HG02798 (cell line): ENCODE measurements around the gene CACNA2D3.
"Not testable (repeated sequence)": the region's sequence is repeated elsewhere in the genome, so short reads cannot be mapped to it uniquely, and the experiment has no call there.

Experiments
- ATAC-seq: cut with Tn5 transposase; IDR thresholded peaks from one replicate; pipeline ENCODE4 v1.9.1; 2021; ENCODE audit warnings: mild to moderate bottlenecking; ENCODE audit not compliant: unreplicated experiment, poor library complexity

The CACNA2D3 gene

GRCh38 chr3:54426381-54426780, 304.0 kb downstream of the CACNA2D3 start:
- ATAC-seq = no peak

- no peak for ATAC-seq
Observed at GRCh38 chr3:54427501-54427900, 305.1 kb downstream of the CACNA2D3 start.

- ATAC-seq = no peak
Observed at GRCh38 chr3:54427941-54428871, 305.9 kb downstream of the CACNA2D3 start.

- no peak for ATAC-seq
Observed at GRCh38 chr3:54432975-54433374, 310.6 kb downstream of the CACNA2D3 start.

GRCh38 chr3:54433846-54434245, 311.5 kb downstream of the CACNA2D3 start:
- no peak for ATAC-seq

GRCh38 chr3:54434756-54435155, 312.4 kb downstream of the CACNA2D3 start:
- no peak for ATAC-seq

GRCh38 chr3:54437271-54437670, 314.9 kb downstream of the CACNA2D3 start:
- ATAC-seq = no peak

GRCh38 chr3:54443561-54444161, 321.3 kb downstream of the CACNA2D3 start:
- no peak for ATAC-seq

GRCh38 chr3:54445630-54446029, 323.3 kb downstream of the CACNA2D3 start:
- ATAC-seq = no peak

- ATAC-seq = no peak
Observed at GRCh38 chr3:54447427-54447826, 325.1 kb downstream of the CACNA2D3 start.

- no peak for ATAC-seq
Observed at GRCh38 chr3:54454806-54455205, 332.5 kb downstream of the CACNA2D3 start.

- no peak for ATAC-seq
Observed at GRCh38 chr3:54458357-54458756, 336.0 kb downstream of the CACNA2D3 start.

- ATAC-seq = not testable (repeated sequence)
Observed at GRCh38 chr3:54464554-54464953, 342.2 kb downstream of the CACNA2D3 start.

- no peak for ATAC-seq
Observed at GRCh38 chr3:54476891-54477290, 354.5 kb downstream of the CACNA2D3 start.

GRCh38 chr3:54481606-54482365, 359.4 kb downstream of the CACNA2D3 start:
- no peak for ATAC-seq

GRCh38 chr3:54484334-54484733, 362.0 kb downstream of the CACNA2D3 start:
- ATAC-seq = no peak

- ATAC-seq = no peak
Observed at GRCh38 chr3:54486317-54486716, 364.0 kb downstream of the CACNA2D3 start.

- no peak for ATAC-seq
Observed at GRCh38 chr3:54488297-54488696, 365.9 kb downstream of the CACNA2D3 start.

- no peak for ATAC-seq
Observed at GRCh38 chr3:54494209-54494608, 371.9 kb downstream of the CACNA2D3 start.

GRCh38 chr3:54506603-54507002, 384.3 kb downstream of the CACNA2D3 start:
- ATAC-seq = no peak

GRCh38 chr3:54507876-54508460, 385.6 kb downstream of the CACNA2D3 start:
- no peak for ATAC-seq
